PC-9 (cell line): ENCODE data around the gene CRB2. TPM values are rescaled to one million over a fixed set of nuclear protein-coding genes. Genes with fewer than 3 reads are reported as not detected.

ENCODE experiments used
- BruUV-seq: library from RNA; stranded (reverse); fragments of 400-500 nt; replicated peaks from 2 replicates; lab custom pipeline; 2021; lab: Mats Ljungman, UMichigan
- CTCF ChIA-PET: fragments of 300-600 bp; sonication (Branson Sonifier 250); formaldehyde crosslinking; loops from one replicate; lab custom pipeline; 2022; ENCODE audit warnings: antibody characterized with exemption; lab: Charles Lee
- POLR2A ChIA-PET: fragments of 300-600 bp; sonication (Branson Sonifier 250); formaldehyde crosslinking; loops from one replicate; lab custom pipeline; 2022; ENCODE audit warnings: antibody characterized with exemption; ENCODE audit not compliant: unreplicated experiment; lab: Charles Lee
- DNase-seq, 2 experiments: peaks; one replicate each; pipeline versions ENCODE4 v3.0.0 to v3.0.0-alpha.2; 2015 to 2022; ENCODE audit warnings: mixed read lengths in 1 of 2
- H2AFZ ChIP-seq: fragments of 200-600 bp; sonication (generic); 2 replicates; pipeline ENCODE4 v1.8.1; 2017; ENCODE audit warnings: antibody characterized with exemption
- H3F3A ChIP-seq: fragments of 200-600 bp; sonication (generic); 2 replicates; pipeline ENCODE4 v1.8.1; 2017; ENCODE audit warnings: antibody characterized with exemption, mild to moderate bottlenecking, low read depth; ENCODE audit not compliant: insufficient read depth
- H3K27ac ChIP-seq: fragments of 200-600 bp; sonication (generic); 2 replicates; pipeline ENCODE4 v1.6.1; 2016; ENCODE audit warnings: mixed run types
- H3K27me3 ChIP-seq: fragments of 200-600 bp; sonication (generic); 2 replicates; pipeline ENCODE4 v1.6.1; 2016; ENCODE audit warnings: low read depth, mixed run types; ENCODE audit not compliant: insufficient read depth
- H3K36me3 ChIP-seq: fragments of 200-600 bp; sonication (generic); 2 replicates; pipeline ENCODE4 v1.6.1; 2016; ENCODE audit warnings: low read depth, mixed run types
- H3K4me1 ChIP-seq: fragments of 200-600 bp; sonication (generic); replicated peaks from 2 replicates; pipeline ENCODE4 v1.6.1; 2016; ENCODE audit warnings: mixed run types; ENCODE audit not compliant: insufficient read depth
- H3K4me2 ChIP-seq: fragments of 200-600 bp; sonication (generic); 2 replicates; pipeline ENCODE4 v1.6.1; 2017; ENCODE audit warnings: mixed run types
- H3K4me3 ChIP-seq: fragments of 200-600 bp; sonication (generic); 2 replicates; pipeline ENCODE4 v1.6.1; 2016; ENCODE audit warnings: mixed run types
- H3K79me2 ChIP-seq: fragments of 200-600 bp; sonication (generic); 2 replicates; pipeline ENCODE4 v1.6.1; 2017; ENCODE audit warnings: low read depth, mixed run types
- H3K9me2 ChIP-seq: fragments of 200-600 bp; sonication (generic); 2 replicates; pipeline ENCODE4 v1.8.1; 2017; ENCODE audit warnings: mild to moderate bottlenecking; ENCODE audit not compliant: insufficient read depth
- H3K9me3 ChIP-seq: fragments of 200-600 bp; sonication (generic); 2 replicates; pipeline ENCODE4 v1.8.1; 2016; ENCODE audit warnings: low read depth; ENCODE audit not compliant: insufficient read depth
- H4K20me1 ChIP-seq: fragments of 200-600 bp; sonication (generic); 2 replicates; pipeline ENCODE4 v1.8.1; 2017; ENCODE audit not compliant: insufficient read depth
- EZH2 ChIP-seq: fragments of 200-600 bp; sonication (generic); IDR thresholded peaks from 2 replicates; pipeline ENCODE4 v1.8.0; 2017; ENCODE audit warnings: antibody characterized with exemption, low read depth
- intact Hi-C: fragments of 100-400 bp; cut with micrococcal nuclease; formaldehyde crosslinking; loops from one replicate; pipeline ENCODE4 v1.10.0; 2022; ENCODE audit not compliant: unreplicated experiment
- total RNA-seq: library from RNA; stranded (reverse); gene quantifications from 2 replicates; pipeline ENCODE4 v1.2.3, GENCODE V29; 2021
- TF ChIP-seq, protein P1 (sequence below): fragments of 200-600 bp; sonication (generic); conservative IDR thresholded peaks from 2 replicates; pipeline ENCODE4 v1.6.1; 2017; ENCODE audit warnings: mixed run types, antibody characterized with exemption, mild to moderate bottlenecking, moderate library complexity

Gene CRB2
- total RNA-seq, 1 experiment from 2014 or later, result not detected

DNA sequence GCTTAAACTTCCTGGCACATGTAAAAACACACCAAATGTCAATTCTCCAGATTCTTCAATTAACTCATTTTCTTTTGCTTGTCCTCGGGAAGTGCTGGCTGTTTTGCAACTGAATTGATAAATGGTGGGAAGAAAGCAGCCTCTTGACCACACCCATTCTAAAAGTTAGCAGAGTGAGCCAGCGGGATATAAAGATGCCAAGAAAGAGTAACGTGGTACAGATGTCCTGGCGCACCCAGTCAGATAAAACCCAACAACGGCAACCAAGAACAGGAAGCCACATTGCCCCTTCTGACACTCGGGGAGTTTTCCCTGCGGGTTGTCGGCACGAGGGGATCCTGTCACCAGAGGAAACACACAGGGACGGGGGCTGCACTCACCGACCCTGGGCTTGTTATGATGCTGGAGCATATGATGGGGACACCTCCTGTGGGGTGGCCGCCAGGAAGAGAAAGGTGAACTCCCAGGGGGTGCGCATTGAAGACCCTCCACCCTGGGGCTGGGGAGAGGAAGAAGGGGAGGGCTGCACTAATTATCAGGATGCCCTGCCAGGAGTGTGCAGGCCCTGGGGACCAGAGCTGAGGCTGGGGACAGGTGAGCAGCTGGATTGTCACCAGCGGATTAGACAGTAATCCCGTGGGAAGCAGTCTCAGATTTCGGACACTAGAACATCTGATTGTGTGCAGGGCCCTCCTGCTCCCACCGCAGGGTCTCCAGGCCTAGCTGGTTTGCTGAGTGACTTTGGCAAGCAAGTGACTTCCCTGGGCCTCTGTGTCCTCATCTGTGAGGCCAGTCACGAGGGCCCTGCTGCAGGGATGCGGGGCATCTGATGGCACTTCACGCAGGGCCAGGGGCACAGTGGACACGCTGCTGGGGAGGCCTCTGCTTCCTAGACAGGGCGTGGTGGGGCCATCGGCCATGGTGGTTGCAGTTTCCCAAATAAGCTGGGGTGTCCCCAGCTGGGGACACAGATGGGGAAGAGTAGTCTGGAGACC lies 59.2 kb downstream of the CRB2 start:
- CTCF ChIA-PET, result no interaction called here
- H3K27me3 ChIP-seq, result no peaks in the 10 kb centered on the region
- intact Hi-C loops, result no loop called here
- H3K4me3 ChIP-seq, result no peak overlapping the region
- no peak for DNase-seq
- H3K9me2 ChIP-seq, result no peaks in the 10 kb centered on the region
- no peak overlapping the region for H3K27ac ChIP-seq
- no peak overlapping the region for H3K4me2 ChIP-seq
- H3K79me2 ChIP-seq, result no peaks in the 10 kb centered on the region
- no TSS peak for BruUV-seq
- H3K36me3 ChIP-seq, result no peaks in the 10 kb centered on the region
- TF ChIP-seq EZH2, result no peak
- TF ChIP-seq, protein P1, sequence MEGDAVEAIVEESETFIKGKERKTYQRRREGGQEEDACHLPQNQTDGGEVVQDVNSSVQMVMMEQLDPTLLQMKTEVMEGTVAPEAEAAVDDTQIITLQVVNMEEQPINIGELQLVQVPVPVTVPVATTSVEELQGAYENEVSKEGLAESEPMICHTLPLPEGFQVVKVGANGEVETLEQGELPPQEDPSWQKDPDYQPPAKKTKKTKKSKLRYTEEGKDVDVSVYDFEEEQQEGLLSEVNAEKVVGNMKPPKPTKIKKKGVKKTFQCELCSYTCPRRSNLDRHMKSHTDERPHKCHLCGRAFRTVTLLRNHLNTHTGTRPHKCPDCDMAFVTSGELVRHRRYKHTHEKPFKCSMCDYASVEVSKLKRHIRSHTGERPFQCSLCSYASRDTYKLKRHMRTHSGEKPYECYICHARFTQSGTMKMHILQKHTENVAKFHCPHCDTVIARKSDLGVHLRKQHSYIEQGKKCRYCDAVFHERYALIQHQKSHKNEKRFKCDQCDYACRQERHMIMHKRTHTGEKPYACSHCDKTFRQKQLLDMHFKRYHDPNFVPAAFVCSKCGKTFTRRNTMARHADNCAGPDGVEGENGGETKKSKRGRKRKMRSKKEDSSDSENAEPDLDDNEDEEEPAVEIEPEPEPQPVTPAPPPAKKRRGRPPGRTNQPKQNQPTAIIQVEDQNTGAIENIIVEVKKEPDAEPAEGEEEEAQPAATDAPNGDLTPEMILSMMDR, result no peak
- H3F3A ChIP-seq, result no peaks in the 10 kb centered on the region
- no peaks in the 10 kb centered on the region for H3K4me1 ChIP-seq
- no peaks in the 10 kb centered on the region for H3K9me3 ChIP-seq
- no peaks in the 10 kb centered on the region; the same call in 1 of the 2 replicates for H4K20me1 ChIP-seq
- no peak overlapping the region for H2AFZ ChIP-seq
- POLR2A ChIA-PET, result no interaction called here

DNA sequence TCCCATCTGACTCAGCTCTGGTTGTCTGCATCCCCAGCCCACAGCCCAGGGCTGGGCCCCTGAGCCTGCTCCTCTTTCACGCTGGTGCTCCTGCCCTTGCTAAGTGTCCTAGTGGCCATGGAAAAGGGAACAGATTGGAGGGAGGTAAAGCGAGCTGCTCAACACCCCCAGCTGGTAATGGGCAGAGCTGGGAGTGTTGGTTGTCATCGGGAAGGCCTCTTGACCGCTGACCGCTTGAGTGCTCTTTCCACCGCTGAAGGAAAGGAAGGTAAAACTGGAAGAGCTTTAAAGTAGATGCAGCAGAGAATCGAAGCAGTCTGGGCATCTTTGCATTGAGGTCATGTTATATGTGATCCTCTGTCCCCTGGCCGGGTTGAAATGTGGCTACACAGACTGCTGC lies 60.2 kb downstream of the CRB2 start:
- no peaks in the 10 kb centered on the region for H3F3A ChIP-seq
- BruUV-seq, result no TSS peak
- no peaks in the 10 kb centered on the region; the same call in 1 of the 2 replicates for H4K20me1 ChIP-seq
- ChIA-PET POLR2A (no interaction called here), CTCF (no interaction called here)
- H3K4me2 ChIP-seq, result no peak overlapping the region
- no peak overlapping the region for H3K4me3 ChIP-seq
- intact Hi-C loops, result no loop called here
- H3K79me2 ChIP-seq, result no peaks in the 10 kb centered on the region
- no peaks in the 10 kb centered on the region for H3K9me2 ChIP-seq
- H2AFZ ChIP-seq, result no peak overlapping the region
- no peaks in the 10 kb centered on the region for H3K9me3 ChIP-seq
- H3K36me3 ChIP-seq, result no peaks in the 10 kb centered on the region
- H3K4me1 ChIP-seq, result no peaks in the 10 kb centered on the region
- no peak overlapping the region for H3K27ac ChIP-seq
- TF ChIP-seq, protein P1, result no peak
- TF ChIP-seq EZH2, result no peak
- no peak for DNase-seq
- no peaks in the 10 kb centered on the region for H3K27me3 ChIP-seq

DNA sequence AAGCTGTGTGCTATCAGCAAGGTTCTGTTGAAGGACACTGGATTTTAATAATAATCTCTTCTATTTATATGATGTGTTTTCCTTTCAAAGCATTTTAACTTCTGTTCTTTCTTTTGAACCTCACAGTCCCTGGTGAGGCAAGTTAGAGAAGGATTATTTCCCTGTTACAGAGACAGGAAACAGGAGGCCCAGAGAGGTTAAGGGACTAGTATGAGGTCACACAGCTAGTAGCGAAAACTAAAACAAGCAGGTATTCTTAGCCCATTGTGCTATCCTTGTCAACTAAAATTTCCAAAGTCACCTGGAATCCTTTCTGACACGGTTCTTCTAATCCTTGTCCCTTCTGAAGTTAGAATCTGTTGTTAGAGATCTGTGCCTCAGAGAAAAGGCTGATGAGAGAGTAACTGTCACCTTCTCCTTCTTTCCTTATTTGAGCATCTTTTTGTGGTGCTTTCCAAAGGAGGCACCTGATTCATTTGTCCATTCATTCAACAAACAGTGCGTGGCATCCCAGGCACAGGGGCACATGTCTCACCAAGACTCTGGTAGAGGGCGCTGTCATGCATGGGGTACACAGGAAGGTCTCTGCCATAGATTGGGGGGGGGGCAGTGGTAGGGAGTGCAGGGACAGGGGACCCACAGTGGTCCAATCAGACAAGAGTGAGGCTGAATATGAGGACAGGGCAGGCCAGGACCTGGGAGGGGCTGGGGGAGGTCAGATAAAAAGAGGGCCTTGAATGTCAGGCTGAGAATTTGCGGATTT lies 61.5 kb downstream of the CRB2 start:
- H3K4me3 ChIP-seq, result no peak overlapping the region
- no peaks in the 10 kb centered on the region; the same call in 1 of the 2 replicates for H4K20me1 ChIP-seq
- no peaks in the 10 kb centered on the region for H3F3A ChIP-seq
- intact Hi-C loops, result no loop called here
- ChIA-PET POLR2A (no interaction called here), CTCF (interaction anchor here (0.6 kb wide), 1 partner anchor 584 kb away, joined by 4 read pairs; no protein-coding TSS in a partner anchor)
- no peaks in the 10 kb centered on the region for H3K27me3 ChIP-seq
- H2AFZ ChIP-seq, result no peak overlapping the region
- no peak for TF ChIP-seq EZH2
- TF ChIP-seq, protein P1, result no peak
- no peak for DNase-seq
- H3K4me2 ChIP-seq, result no peak overlapping the region
- H3K9me2 ChIP-seq, result no peaks in the 10 kb centered on the region
- H3K36me3 ChIP-seq, result no peaks in the 10 kb centered on the region
- no peaks in the 10 kb centered on the region for H3K79me2 ChIP-seq
- H3K27ac ChIP-seq, result no peak overlapping the region
- H3K4me1 ChIP-seq, result peaks cover 6% of the 10 kb centered on the region; the same call in 1 of the 2 replicates
- BruUV-seq, result no TSS peak
- H3K9me3 ChIP-seq, result no peaks in the 10 kb centered on the region
